Right cardiac atrium (tissue), 5 donors: ENCODE measurements around the gene PKNOX2. TPM values are rescaled to one million over a fixed set of nuclear protein-coding genes. Genes with fewer than 3 reads are reported as not detected.

Experiments
- ATAC-seq, 2 donors: fragments of 200-7000 bp; cut with Tn5 transposase; one replicate each; pipeline versions ENCODE4 v1.8.0 to v1.9.1; 2020; ENCODE audit warnings: moderate library complexity in 2 of 2, mild to moderate bottlenecking in 1 of 2
- DNase-seq, 3 donors: peaks; one replicate each; pipeline ENCODE4 v3.0.0-alpha.2; 2020
- H3K27ac ChIP-seq: one replicate; pipeline ENCODE4 v1.5.1; 2013; ENCODE audit warnings: mild to moderate bottlenecking, low read length, control low read depth, moderate library complexity
- H3K27me3 ChIP-seq: one replicate; pipeline ENCODE4 v1.6.1; 2013; ENCODE audit not compliant: control insufficient read depth, insufficient read depth
- H3K4me1 ChIP-seq: one replicate; pipeline ENCODE4 v1.6.1; 2013; ENCODE audit warnings: low read length; ENCODE audit not compliant: control insufficient read depth, insufficient read depth
- H3K4me3 ChIP-seq: one replicate; pipeline ENCODE4 v1.5.1; 2013; ENCODE audit warnings: low read length, control low read depth
- H3K9me3 ChIP-seq: one replicate; pipeline ENCODE4 v1.6.1; 2013; ENCODE audit warnings: low read length; ENCODE audit not compliant: control insufficient read depth
- WGBS: extraction: QIAGEN DNeasy Blood & Tissue Kit; methylation state at CpG from one replicate; pipeline ENCODE4 v1.1.7; 2013; 5-methylcytosine and 5-hydroxymethylcytosine counted together
- intact Hi-C, 4 donors: fragments of 100-400 bp; cut with DNase I; formaldehyde crosslinking; loops; one replicate each; pipeline versions ENCODE4 v1.11.0 to v1.14.0; 2022 to 2023
- polyA plus RNA-seq: library from polyadenylated mRNA; stranded (reverse); fragments of 200-250 nt; gene quantifications from one replicate; pipeline ENCODE4 v1.2.3, GENCODE V29; 2013
- total RNA-seq, 4 donors: library from RNA; stranded (reverse); fragmentation: NEBNext Ultra II Directional; extraction: Animal tissue kit (Norgen Biotek cat#: 25700); gene quantifications; one replicate each; pipeline ENCODE4 v1.2.1, GENCODE V29; 2021
- donor health status: healthy with polysubstance abuse.
- donor health status: DM: no; HTN: yes; CAD: no.
- donor health status: DM: no; HTN: no; CAD: no.
- donor health status: DM: no; HTN: yes; CAD: no; lungs with severe emphysema.
- donor health status: DM: yes; HTN: yes; CAD: no.

PKNOX2 gene
- total and polyA plus RNA-seq, 5 donors = 8.1 to 20.2 (median 17.6) TPM

- ATAC-seq (no peak), DNase-seq (no peak)
- WGBS = 44% methylated on average over 5 of the region's 5 CpGs
- Histone ChIP-seq H3K27me3 (no peaks in the 10 kb centered on the region), H3K4me3 (no peak overlapping the region), H3K9me3 (no peaks in the 10 kb centered on the region), H3K27ac (no peak overlapping the region), H3K4me1 (peaks cover 15% of the 10 kb centered on the region)
- intact Hi-C loops = no loop called here
Measured at GRCh38 chr11:125376856-125377255, 212.3 kb downstream of the PKNOX2 start.

- H3K27ac ChIP-seq = no peak overlapping the region
- intact Hi-C loops = no loop called here
- 97% methylated on average over 7 of the region's 7 CpGs for WGBS
- H3K4me3 ChIP-seq = no peak overlapping the region
- no peaks in the 10 kb centered on the region for H3K9me3 ChIP-seq
- no peaks in the 10 kb centered on the region for H3K27me3 ChIP-seq
- H3K4me1 ChIP-seq = peaks cover 11% of the 10 kb centered on the region
- no peak for DNase-seq
- ATAC-seq = no peak
Measured at GRCh38 chr11:125378083-125378482, 213.5 kb downstream of the PKNOX2 start.

- peaks cover 11% of the 10 kb centered on the region for H3K4me1 ChIP-seq
- intact Hi-C loops = no loop called here
- WGBS = 85% methylated on average over 6 of the region's 6 CpGs
Measured at GRCh38 chr11:125378571-125378970, 214.0 kb downstream of the PKNOX2 start.

GRCh38 chr11:125379565-125379964 is 215.0 kb downstream of the PKNOX2 start:
- Histone ChIP-seq H3K9me3 (no peaks in the 10 kb centered on the region), H3K4me1 (peaks cover 11% of the 10 kb centered on the region), H3K27me3 (no peaks in the 10 kb centered on the region), H3K4me3 (no peak overlapping the region), H3K27ac (no peak overlapping the region)
- intact Hi-C loops = no loop called here
- no peak for DNase-seq
- WGBS = 73% methylated on average over 5 of the region's 5 CpGs
- no peak for ATAC-seq

More at GRCh38 chr11:125378571-125378970, 214.0 kb downstream of the PKNOX2 start:
- ATAC-seq (no peak), DNase-seq (no peak)
- H3K27ac ChIP-seq = no peak overlapping the region
- H3K4me3 ChIP-seq = no peak overlapping the region
- H3K27me3 ChIP-seq = no peaks in the 10 kb centered on the region
- H3K9me3 ChIP-seq = no peaks in the 10 kb centered on the region

GRCh38 chr11:125379981-125380380 is 215.4 kb downstream of the PKNOX2 start:
- Histone ChIP-seq H3K9me3 (no peaks in the 10 kb centered on the region), H3K4me1 (peaks cover 11% of the 10 kb centered on the region), H3K4me3 (no peak overlapping the region), H3K27ac (no peak overlapping the region), H3K27me3 (no peaks in the 10 kb centered on the region)
- intact Hi-C loops = no loop called here
- DNase-seq (no peak), ATAC-seq (no peak)
- 81% methylated on average over 14 of the region's 14 CpGs for WGBS

GRCh38 chr11:125380756-125381445 is 216.3 kb downstream of the PKNOX2 start:
- no peak overlapping the region for H3K27ac ChIP-seq
- DNase-seq (no peak), ATAC-seq (no peak)
- no peak overlapping the region for H3K4me3 ChIP-seq
- intact Hi-C loops = no loop called here
- no peaks in the 10 kb centered on the region for H3K9me3 ChIP-seq
- 92% methylated on average over 9 of the region's 9 CpGs for whole genome bisulfite sequencing
- no peaks in the 10 kb centered on the region for H3K27me3 ChIP-seq
- peaks cover 6% of the 10 kb centered on the region for H3K4me1 ChIP-seq

- intact Hi-C loops = no loop called here
- 89% methylated on average over 7 of the region's 7 CpGs for WGBS
- no peak for DNase-seq
Measured at GRCh38 chr11:125381499-125382044, 217.0 kb downstream of the PKNOX2 start.

GRCh38 chr11:125382314-125382791 is 217.8 kb downstream of the PKNOX2 start:
- intact Hi-C loops = no loop called here
- Histone ChIP-seq H3K27ac (no peak overlapping the region), H3K9me3 (no peaks in the 10 kb centered on the region), H3K4me3 (no peak overlapping the region), H3K4me1 (peaks cover under 1% of the 10 kb centered on the region), H3K27me3 (no peaks in the 10 kb centered on the region)
- WGBS = 71% methylated on average over 12 of the region's 12 CpGs
- no peak for ATAC-seq
- DNase-seq = no peak

More at GRCh38 chr11:125381499-125382044, 217.0 kb downstream of the PKNOX2 start:
- no peak overlapping the region for H3K4me3 ChIP-seq
- no peak for ATAC-seq
- H3K4me1 ChIP-seq = peaks cover 4% of the 10 kb centered on the region
- H3K27ac ChIP-seq = no peak overlapping the region
- no peaks in the 10 kb centered on the region for H3K9me3 ChIP-seq
- no peaks in the 10 kb centered on the region for H3K27me3 ChIP-seq

GRCh38 chr11:125382822-125383221 is 218.3 kb downstream of the PKNOX2 start:
- no peak overlapping the region for H3K4me3 ChIP-seq
- no peaks in the 10 kb centered on the region for H3K4me1 ChIP-seq
- 81% methylated on average over 8 of the region's 8 CpGs for WGBS
- no peak for ATAC-seq
- no peaks in the 10 kb centered on the region for H3K27me3 ChIP-seq
- no peak overlapping the region for H3K27ac ChIP-seq
- DNase-seq = no peak
- no peaks in the 10 kb centered on the region for H3K9me3 ChIP-seq
- intact Hi-C loops = no loop called here

- intact Hi-C loops = no loop called here
- ATAC-seq (no peak), DNase-seq (peak in 1 of 3 donors; percentile 25)
- Histone ChIP-seq H3K4me3 (no peak overlapping the region), H3K27ac (no peak overlapping the region), H3K4me1 (no peaks in the 10 kb centered on the region), H3K27me3 (no peaks in the 10 kb centered on the region), H3K9me3 (no peaks in the 10 kb centered on the region)
- 76% methylated on average over 4 of the region's 4 CpGs for WGBS
Measured at GRCh38 chr11:125384825-125385224, 220.3 kb downstream of the PKNOX2 start.

GRCh38 chr11:125387901-125388300 is 223.3 kb downstream of the PKNOX2 start:
- Histone ChIP-seq H3K4me1 (no peaks in the 10 kb centered on the region), H3K4me3 (no peak overlapping the region), H3K27me3 (no peaks in the 10 kb centered on the region), H3K27ac (no peak overlapping the region), H3K9me3 (no peaks in the 10 kb centered on the region)
- intact Hi-C loops = no loop called here
- DNase-seq (no peak), ATAC-seq (peak in 1 of 2 donors; percentile 25)
- 82% methylated on average over 9 of the region's 9 CpGs for whole genome bisulfite sequencing
